Thoracic aorta (tissue), 2 donors: ENCODE data around the gene ZNF280D. TPM values are rescaled to one million over a fixed set of nuclear protein-coding genes. Genes with fewer than 3 reads are reported as not detected.

ENCODE experiments used
- ATAC-seq: fragments of 150-250 bp; one replicate; pipeline ENCODE4 v1.8.0; 2017; ENCODE audit warnings: low read depth; ENCODE audit not compliant: insufficient number of reproducible peaks, low FRiP score
- DNase-seq: peaks from one replicate; pipeline ENCODE4 v3.0.0-alpha.2; 2020; ENCODE audit warnings: low spot score
- H3K27ac ChIP-seq, 2 donors: fragments of 200-600 bp; sonication (generic); 1 replicate in 1 of 2; 2 replicates in 1 of 2; pipeline ENCODE4 v1.5.1; 2016; ENCODE audit warnings: mild to moderate bottlenecking in 2 of 2, moderate library complexity in 2 of 2
- H3K27me3 ChIP-seq: fragments of 200-600 bp; sonication (generic); replicated peaks from 2 replicates; pipeline ENCODE4 v1.6.0; 2016; ENCODE audit warnings: mild to moderate bottlenecking; ENCODE audit not compliant: insufficient read depth
- H3K36me3 ChIP-seq: fragments of 200-600 bp; sonication (generic); one replicate; pipeline ENCODE4 v1.5.1; 2016
- H3K4me1 ChIP-seq, 2 donors: fragments of 200-600 bp; sonication (generic); 1 replicate in 1 of 2; 2 replicates in 1 of 2; pipeline versions ENCODE4 v1.5.1 to v1.6.0; 2016; ENCODE audit warnings: low read depth in 2 of 2, mild to moderate bottlenecking in 1 of 2; ENCODE audit not compliant: control insufficient read depth in 1 of 2
- H3K4me3 ChIP-seq: fragments of 200-600 bp; sonication (generic); 2 replicates; pipeline ENCODE4 v1.5.1; 2016; ENCODE audit warnings: mild to moderate bottlenecking
- H3K9me3 ChIP-seq: fragments of 200-600 bp; sonication (generic); 2 replicates; pipeline ENCODE4 v1.5.1; 2016
- total RNA-seq, 2 donors: library from RNA; depleted of rRNA; stranded (reverse); fragments of >200 nt; gene quantifications; one replicate each; pipeline versions ENCODE4 v1.1.0 to v1.2.3, GENCODE V29; 2016
- TF ChIP-seq, protein P1 (sequence below): fragments of 200-600 bp; sonication (generic); IDR thresholded peaks from one replicate; pipeline ENCODE4 v1.5.1; 2019; ENCODE audit warnings: antibody characterized with exemption

The ZNF280D gene
- total RNA-seq, 2 donors from 2014 or later = 50.0 to 55.1 TPM

- Histone ChIP-seq H3K4me3 (no peak overlapping the region), H3K27ac (no peak overlapping the region), H3K27me3 (no peaks in the 10 kb centered on the region), H3K4me1 (no peaks in the 10 kb centered on the region), H3K9me3 (no peaks in the 10 kb centered on the region), H3K36me3 (no peaks in the 10 kb centered on the region)
- TF ChIP-seq, protein P1, sequence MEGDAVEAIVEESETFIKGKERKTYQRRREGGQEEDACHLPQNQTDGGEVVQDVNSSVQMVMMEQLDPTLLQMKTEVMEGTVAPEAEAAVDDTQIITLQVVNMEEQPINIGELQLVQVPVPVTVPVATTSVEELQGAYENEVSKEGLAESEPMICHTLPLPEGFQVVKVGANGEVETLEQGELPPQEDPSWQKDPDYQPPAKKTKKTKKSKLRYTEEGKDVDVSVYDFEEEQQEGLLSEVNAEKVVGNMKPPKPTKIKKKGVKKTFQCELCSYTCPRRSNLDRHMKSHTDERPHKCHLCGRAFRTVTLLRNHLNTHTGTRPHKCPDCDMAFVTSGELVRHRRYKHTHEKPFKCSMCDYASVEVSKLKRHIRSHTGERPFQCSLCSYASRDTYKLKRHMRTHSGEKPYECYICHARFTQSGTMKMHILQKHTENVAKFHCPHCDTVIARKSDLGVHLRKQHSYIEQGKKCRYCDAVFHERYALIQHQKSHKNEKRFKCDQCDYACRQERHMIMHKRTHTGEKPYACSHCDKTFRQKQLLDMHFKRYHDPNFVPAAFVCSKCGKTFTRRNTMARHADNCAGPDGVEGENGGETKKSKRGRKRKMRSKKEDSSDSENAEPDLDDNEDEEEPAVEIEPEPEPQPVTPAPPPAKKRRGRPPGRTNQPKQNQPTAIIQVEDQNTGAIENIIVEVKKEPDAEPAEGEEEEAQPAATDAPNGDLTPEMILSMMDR = no peak
- no peak for ATAC-seq
- no peak for DNase-seq
Measured at GRCh38 chr15:56608993-56609392, 124.3 kb downstream of the ZNF280D start.

GRCh38 chr15:56608140-56608778 lies 125.0 kb downstream of the ZNF280D start:
- Histone ChIP-seq H3K36me3 (no peaks in the 10 kb centered on the region), H3K27me3 (no peaks in the 10 kb centered on the region), H3K9me3 (no peaks in the 10 kb centered on the region), H3K27ac (no peak overlapping the region), H3K4me3 (no peak overlapping the region), H3K4me1 (no peaks in the 10 kb centered on the region)
- TF ChIP-seq, protein P1 = no peak
- ATAC-seq (no peak), DNase-seq (no peak)

- H3K36me3 ChIP-seq = no peaks in the 10 kb centered on the region
- no peak overlapping the region for H3K4me3 ChIP-seq
- peaks cover 6% of the 10 kb centered on the region for H3K9me3 ChIP-seq
- no peak overlapping the region for H3K27ac ChIP-seq
- TF ChIP-seq, protein P1 = no peak
- DNase-seq (no peak), ATAC-seq (no peak)
- H3K27me3 ChIP-seq = no peaks in the 10 kb centered on the region
- H3K4me1 ChIP-seq = no peaks in the 10 kb centered on the region
Measured at GRCh38 chr15:56602253-56602652, 131.1 kb downstream of the ZNF280D start.

GRCh38 chr15:56600380-56600779 lies 132.9 kb downstream of the ZNF280D start:
- no peaks in the 10 kb centered on the region for H3K36me3 ChIP-seq
- no peak overlapping the region for H3K4me3 ChIP-seq
- no peak overlapping the region for H3K27ac ChIP-seq
- DNase-seq = no peak
- peaks cover 6% of the 10 kb centered on the region for H3K9me3 ChIP-seq
- TF ChIP-seq, protein P1 = no peak
- H3K27me3 ChIP-seq = no peaks in the 10 kb centered on the region
- no peak for ATAC-seq
- H3K4me1 ChIP-seq = no peaks in the 10 kb centered on the region

DNA sequence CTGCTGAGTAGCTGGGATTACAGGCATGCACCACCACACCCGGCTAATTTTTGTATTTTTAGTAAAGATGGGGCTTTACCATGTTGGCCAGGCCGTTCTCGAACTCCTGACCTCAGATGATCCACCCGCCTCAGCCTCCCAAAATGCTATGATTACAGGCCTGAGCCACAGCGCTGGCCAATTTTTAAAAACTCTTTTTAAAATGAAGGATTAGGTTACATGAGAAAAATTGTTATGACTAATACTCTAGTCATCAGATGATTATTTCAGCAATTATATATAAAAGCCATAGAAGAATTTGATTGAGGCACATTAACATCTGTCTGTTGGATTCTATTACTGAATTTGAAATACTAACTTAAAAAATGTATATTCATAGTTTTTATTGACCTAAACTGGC lies 134.3 kb downstream of the ZNF280D start:
- DNase-seq (no peak), ATAC-seq (no peak)
- H3K9me3 ChIP-seq = peaks cover 6% of the 10 kb centered on the region
- H3K4me1 ChIP-seq = no peaks in the 10 kb centered on the region
- TF ChIP-seq, protein P1 = no peak
- no peaks in the 10 kb centered on the region for H3K36me3 ChIP-seq
- H3K27ac ChIP-seq = no peak overlapping the region
- no peaks in the 10 kb centered on the region for H3K27me3 ChIP-seq
- no peak overlapping the region for H3K4me3 ChIP-seq
